Aortic smooth muscle cell (primary cell): ENCODE data around the gene PRKCQ. TPM values are rescaled to one million over a fixed set of nuclear protein-coding genes. Genes with fewer than 3 reads are reported as not detected.

Experiments
- total RNA-seq: library from RNA; depleted of rRNA; stranded (reverse); fragments of >200 nt; gene quantifications from 2 replicates; pipeline ENCODE4 v1.2.3, GENCODE V29; 2014

The PRKCQ gene
- not detected in 2 replicates for total RNA-seq

GRCh38 chr10:6579904-6580278 is at the start of gene PRKCQ:
TSS of gene PRKCQ (minus strand) at chr10:6580276. CDS start at chr10:6515135, 65,141 bp downstream.

